ENCODE measurements around the gene KIZ.

KIZ gene

GRCh38 chr20:21208999-21209398, 83.1 kb downstream of the KIZ start:
- H3K79me1 ChIP-seq (replicated peaks; ENCODE audit: low read length, poor library complexity, severe bottlenecking) = no peaks in the 10 kb centered on the region
- H3K27me3 ChIP-seq (ENCODE audit: control insufficient read depth in 1 of 2, insufficient read depth in 1 of 2, low read length in 2 of 2) = no peaks in the 10 kb centered on the region
- H4K8ac ChIP-seq (ENCODE audit: low read length) = no peak overlapping the region
- no peak overlapping the region for H3K4ac ChIP-seq (ENCODE audit: low read depth in 1 of 2, low read length in 2 of 2)
- no peak overlapping the region for H3K27ac ChIP-seq (ENCODE audit: low read length, poor library complexity, severe bottlenecking)
- no peak overlapping the region for H2AFZ ChIP-seq (ENCODE audit: low read depth, low read length)
- H3K4me1 ChIP-seq (ENCODE audit: control insufficient read depth, insufficient read depth, low read depth, low read length) = no peaks in the 10 kb centered on the region
- no peak overlapping the region for H3K9ac ChIP-seq (ENCODE audit: low read length)
- H3K36me3 ChIP-seq (ENCODE audit: control insufficient read depth in 1 of 2, insufficient read depth in 2 of 2, low read depth in 1 of 2, low read length in 2 of 2) = peaks cover 0 to 6% of the 10 kb centered on the region in 2 experiments
- H3K14ac ChIP-seq (ENCODE audit: low read length in 2 of 2) = no peak overlapping the region
- no peaks in the 10 kb centered on the region for H3K9me3 ChIP-seq (ENCODE audit: control insufficient read depth, low read length)
- H3K4me3 ChIP-seq (ENCODE audit: insufficient read depth in 1 of 2, low read depth in 1 of 2, low read length in 2 of 2) = no peak overlapping the region
- no peak overlapping the region for H4K91ac ChIP-seq (ENCODE audit: low read length)
- H3K18ac ChIP-seq (ENCODE audit: low read depth in 1 of 2, low read length in 2 of 2) = no peak overlapping the region
- H2BK12ac ChIP-seq (ENCODE audit: low read length in 2 of 2) = no peak overlapping the region
- no peak overlapping the region for H3K23ac ChIP-seq (ENCODE audit: low read length in 2 of 2)
- no peak overlapping the region for H2BK120ac ChIP-seq (ENCODE audit: low read depth, low read length)
- H2BK15ac ChIP-seq (ENCODE audit: low read depth, poor library complexity, severe bottlenecking) = no peak overlapping the region
- H2AK5ac ChIP-seq (ENCODE audit: low read length, severe bottlenecking) = no peak overlapping the region
- no peak for DNase-seq
- 74% methylated on average over 2 of the region's 3 CpGs for WGBS
- H2BK5ac ChIP-seq (ENCODE audit: low read depth, low read length, poor library complexity, severe bottlenecking) = no peak overlapping the region
- no peak overlapping the region for H3K4me2 ChIP-seq (ENCODE audit: low read length, poor library complexity, severe bottlenecking)

GRCh38 chr20:21209668-21210067, 83.8 kb downstream of the KIZ start:
- WGBS = no CpG with 5 or more reads among the region's 1 CpG
- Histone ChIP-seq H3K4me1 (ENCODE audit: control insufficient read depth, insufficient read depth, low read depth, low read length) (no peaks in the 10 kb centered on the region), H4K8ac (ENCODE audit: low read length) (no peak overlapping the region), H4K91ac (ENCODE audit: low read length) (no peak overlapping the region), H3K79me1 (replicated peaks; ENCODE audit: low read length, poor library complexity, severe bottlenecking) (no peaks in the 10 kb centered on the region), H2BK120ac (ENCODE audit: low read depth, low read length) (no peak overlapping the region), H2BK5ac (ENCODE audit: low read depth, low read length, poor library complexity, severe bottlenecking) (no peak overlapping the region), H3K18ac (ENCODE audit: low read depth in 1 of 2, low read length in 2 of 2) (no peak overlapping the region), H3K4ac (ENCODE audit: low read depth in 1 of 2, low read length in 2 of 2) (no peak overlapping the region), H2AK5ac (ENCODE audit: low read length, severe bottlenecking) (no peak overlapping the region), H2BK12ac (ENCODE audit: low read length in 2 of 2) (no peak overlapping the region), H3K27me3 (ENCODE audit: control insufficient read depth in 1 of 2, insufficient read depth in 1 of 2, low read length in 2 of 2) (no peaks in the 10 kb centered on the region), H2BK15ac (ENCODE audit: low read depth, poor library complexity, severe bottlenecking) (no peak overlapping the region), H3K9ac (ENCODE audit: low read length) (no peak overlapping the region), H3K27ac (ENCODE audit: low read length, poor library complexity, severe bottlenecking) (no peak overlapping the region), H3K23ac (ENCODE audit: low read length in 2 of 2) (no peak overlapping the region), H3K4me3 (ENCODE audit: insufficient read depth in 1 of 2, low read depth in 1 of 2, low read length in 2 of 2) (no peak overlapping the region), H3K36me3 (ENCODE audit: control insufficient read depth in 1 of 2, insufficient read depth in 2 of 2, low read depth in 1 of 2, low read length in 2 of 2) (peaks cover 0 to 6% of the 10 kb centered on the region in 2 experiments), H3K4me2 (ENCODE audit: low read length, poor library complexity, severe bottlenecking) (no peak overlapping the region), H2AFZ (ENCODE audit: low read depth, low read length) (no peak overlapping the region), H3K9me3 (ENCODE audit: control insufficient read depth, low read length) (no peaks in the 10 kb centered on the region), H3K14ac (ENCODE audit: low read length in 2 of 2) (no peak overlapping the region)
- no peak for DNase-seq

DNA sequence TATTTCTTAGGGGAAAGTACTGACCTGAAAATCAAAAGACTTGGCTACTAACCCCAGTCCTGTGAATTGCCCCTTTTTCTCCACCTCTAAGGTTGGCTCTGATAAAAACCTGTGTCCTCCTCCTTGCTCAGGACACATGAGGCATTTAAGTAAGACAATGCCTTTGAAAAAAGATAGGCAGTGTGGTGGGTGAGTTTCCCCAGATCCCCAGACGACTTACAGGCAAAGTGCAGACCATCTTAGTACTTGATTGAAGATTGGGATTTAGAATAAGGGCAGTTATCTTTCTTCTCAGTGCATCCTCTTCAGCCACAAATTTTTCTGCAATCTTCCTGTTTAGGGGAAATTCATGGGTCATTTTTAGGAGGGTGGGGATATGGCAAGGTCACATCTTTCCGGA, 87.8 kb downstream of the KIZ start:
- H3K4me2 ChIP-seq (ENCODE audit: low read length, poor library complexity, severe bottlenecking) = no peak overlapping the region
- H3K36me3 ChIP-seq (ENCODE audit: control insufficient read depth in 1 of 2, insufficient read depth in 2 of 2, low read depth in 1 of 2, low read length in 2 of 2) = peaks cover 0 to 12% of the 10 kb centered on the region in 2 experiments
- H4K8ac ChIP-seq (ENCODE audit: low read length) = no peak overlapping the region
- no peak overlapping the region for H2AK5ac ChIP-seq (ENCODE audit: low read length, severe bottlenecking)
- H3K4me1 ChIP-seq (ENCODE audit: control insufficient read depth, insufficient read depth, low read depth, low read length) = no peaks in the 10 kb centered on the region
- no peak overlapping the region for H3K9ac ChIP-seq (ENCODE audit: low read length)
- H2BK120ac ChIP-seq (ENCODE audit: low read depth, low read length) = no peak overlapping the region
- 80% methylated on average over 2 of the region's 2 CpGs for WGBS
- no peak overlapping the region for H3K23ac ChIP-seq (ENCODE audit: low read length in 2 of 2)
- H2AFZ ChIP-seq (ENCODE audit: low read depth, low read length) = no peak overlapping the region
- H2BK12ac ChIP-seq (ENCODE audit: low read length in 2 of 2) = no peak overlapping the region
- no peak overlapping the region for H4K91ac ChIP-seq (ENCODE audit: low read length)
- H3K4ac ChIP-seq (ENCODE audit: low read depth in 1 of 2, low read length in 2 of 2) = no peak overlapping the region
- no peak overlapping the region for H3K27ac ChIP-seq (ENCODE audit: low read length, poor library complexity, severe bottlenecking)
- DNase-seq = no peak
- no peak overlapping the region for H2BK15ac ChIP-seq (ENCODE audit: low read depth, poor library complexity, severe bottlenecking)
- no peak overlapping the region for H3K18ac ChIP-seq (ENCODE audit: low read depth in 1 of 2, low read length in 2 of 2)
- H3K9me3 ChIP-seq (ENCODE audit: control insufficient read depth, low read length) = no peaks in the 10 kb centered on the region
- no peak overlapping the region for H3K4me3 ChIP-seq (ENCODE audit: insufficient read depth in 1 of 2, low read depth in 1 of 2, low read length in 2 of 2)
- H3K79me1 ChIP-seq (replicated peaks; ENCODE audit: low read length, poor library complexity, severe bottlenecking) = no peaks in the 10 kb centered on the region
- H3K14ac ChIP-seq (ENCODE audit: low read length in 2 of 2) = no peak overlapping the region
- no peak overlapping the region for H2BK5ac ChIP-seq (ENCODE audit: low read depth, low read length, poor library complexity, severe bottlenecking)
- no peaks in the 10 kb centered on the region for H3K27me3 ChIP-seq (ENCODE audit: control insufficient read depth in 1 of 2, insufficient read depth in 1 of 2, low read length in 2 of 2)

- Histone ChIP-seq H2BK120ac (ENCODE audit: low read depth, low read length) (no peak overlapping the region), H3K18ac (ENCODE audit: low read depth in 1 of 2, low read length in 2 of 2) (no peak overlapping the region), H2AK5ac (ENCODE audit: low read length, severe bottlenecking) (no peak overlapping the region), H3K79me1 (replicated peaks; ENCODE audit: low read length, poor library complexity, severe bottlenecking) (no peaks in the 10 kb centered on the region), H3K23ac (ENCODE audit: low read length in 2 of 2) (no peak overlapping the region), H3K4me1 (ENCODE audit: control insufficient read depth, insufficient read depth, low read depth, low read length) (no peaks in the 10 kb centered on the region), H2BK12ac (ENCODE audit: low read length in 2 of 2) (no peak overlapping the region), H3K4me2 (ENCODE audit: low read length, poor library complexity, severe bottlenecking) (no peak overlapping the region), H4K8ac (ENCODE audit: low read length) (no peak overlapping the region), H3K4me3 (ENCODE audit: insufficient read depth in 1 of 2, low read depth in 1 of 2, low read length in 2 of 2) (no peak overlapping the region), H2BK15ac (ENCODE audit: low read depth, poor library complexity, severe bottlenecking) (no peak overlapping the region), H3K4ac (ENCODE audit: low read depth in 1 of 2, low read length in 2 of 2) (no peak overlapping the region), H3K14ac (ENCODE audit: low read length in 2 of 2) (no peak overlapping the region), H3K9me3 (ENCODE audit: control insufficient read depth, low read length) (no peaks in the 10 kb centered on the region), H4K91ac (ENCODE audit: low read length) (no peak overlapping the region), H3K9ac (ENCODE audit: low read length) (no peak overlapping the region), H3K27ac (ENCODE audit: low read length, poor library complexity, severe bottlenecking) (no peak overlapping the region), H2AFZ (ENCODE audit: low read depth, low read length) (no peak overlapping the region), H3K27me3 (ENCODE audit: control insufficient read depth in 1 of 2, insufficient read depth in 1 of 2, low read length in 2 of 2) (no peaks in the 10 kb centered on the region), H2BK5ac (ENCODE audit: low read depth, low read length, poor library complexity, severe bottlenecking) (no peak overlapping the region), H3K36me3 (ENCODE audit: control insufficient read depth in 1 of 2, insufficient read depth in 2 of 2, low read depth in 1 of 2, low read length in 2 of 2) (peaks cover 0 to 12% of the 10 kb centered on the region in 2 experiments)
- no peak for DNase-seq
- 94% methylated on average over 1 of the region's 1 CpG for WGBS
These were observed 88.5 kb downstream of the KIZ start for GRCh38 chr20:21214431-21214830.

Data from mesenchymal stem cell (in vitro differentiated cells and primary cell).